HG03159 (cell line): ENCODE measurements around the gene OR5K3.

Source experiments
- ATAC-seq: cut with Tn5 transposase; IDR thresholded peaks from one replicate; pipeline ENCODE4 v1.9.1; 2021; ENCODE audit warnings: mild to moderate bottlenecking, moderate library complexity; ENCODE audit not compliant: unreplicated experiment

Gene OR5K3

DNA sequence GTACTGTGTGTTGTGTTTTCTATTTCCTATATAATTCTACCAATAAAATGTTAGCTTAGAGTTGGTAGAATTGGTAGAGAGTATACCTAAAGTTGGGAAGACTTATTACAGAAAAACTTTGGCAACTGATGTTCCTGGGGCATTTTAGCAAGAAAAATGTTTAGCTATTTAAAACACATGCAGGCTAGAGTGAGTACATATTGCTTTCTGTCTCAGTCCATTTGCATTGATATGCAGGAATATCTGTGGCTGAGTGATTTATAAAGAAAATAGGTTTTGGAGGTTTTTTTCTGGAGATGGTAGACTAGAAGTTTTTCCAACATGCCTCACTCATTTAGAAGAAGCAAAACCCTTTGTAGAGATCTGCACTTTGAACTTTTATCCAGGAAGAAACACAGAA lies 42.1 kb downstream of the OR5K3 start:
- no peak for ATAC-seq

DNA sequence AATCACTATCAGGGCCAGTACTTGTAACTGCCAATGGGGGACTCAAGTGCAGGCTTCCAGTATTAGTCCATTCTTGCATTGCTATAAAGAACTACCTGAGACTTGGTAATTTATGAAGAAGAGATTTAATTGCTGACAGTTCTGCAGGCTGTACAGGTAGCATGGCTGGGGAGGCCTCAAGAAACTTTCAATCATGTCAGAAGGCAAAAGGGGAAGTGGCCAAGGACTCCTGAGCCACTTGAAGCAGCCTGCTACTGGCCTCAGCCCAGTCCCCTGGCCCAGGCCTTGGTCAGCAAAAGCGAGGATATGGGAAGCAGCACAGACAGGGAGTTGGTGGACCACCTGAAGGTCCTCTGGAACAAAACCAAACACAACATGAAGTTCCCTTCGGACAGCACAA lies 43.3 kb downstream of the OR5K3 start:
- ATAC-seq = no peak

GRCh38 chr3:98434412-98434811 lies 43.9 kb downstream of the OR5K3 start:
- ATAC-seq = no peak

- ATAC-seq = no peak
These were observed 49.8 kb downstream of the OR5K3 start for GRCh38 chr3:98440283-98440682.
